ENCODE data around the gene SNX33.

SNX33 gene

DNA sequence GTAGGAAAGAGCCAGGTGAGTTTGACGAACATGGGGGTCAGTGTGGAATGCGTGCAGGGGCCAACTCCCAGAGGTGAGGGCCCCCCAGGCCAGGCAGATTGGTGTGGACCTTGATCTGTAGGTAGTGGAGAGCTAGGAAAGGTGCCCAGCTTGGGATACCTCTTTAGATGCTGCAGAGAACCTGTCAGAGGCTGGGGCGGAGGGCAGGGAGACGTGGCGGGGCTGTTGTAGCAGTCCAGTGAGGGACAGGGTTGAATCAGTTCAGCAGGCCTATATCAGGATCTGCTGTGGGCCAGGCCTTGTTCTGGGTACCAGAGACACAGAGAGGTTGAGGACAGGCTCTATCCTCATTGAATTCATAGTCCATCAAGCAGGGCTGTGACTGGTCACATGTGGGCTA, 8.6 kb downstream of the SNX33 start:
- Histone ChIP-seq H3K36me3 (ENCODE audit: insufficient read depth, low read length) (no peaks in the 10 kb centered on the region), H3K4me1 (ENCODE audit: insufficient read depth, low read length, poor library complexity, severe bottlenecking) (peaks cover 21% of the 10 kb centered on the region), H3K79me2 (ENCODE audit: insufficient read depth, low read length) (peaks cover 19% of the 10 kb centered on the region; the same call in 1 of the 2 replicates), H3K9me3 (ENCODE audit: insufficient read depth, low read depth, low read length) (no peaks in the 10 kb centered on the region), H3F3A (ENCODE audit: low read depth) (no peaks in the 10 kb centered on the region), H3K4me2 (ENCODE audit: low read depth, low read length, poor library complexity, severe bottlenecking) (no peak overlapping the region), H3K9me2 (replicated peaks; ENCODE audit: low read depth, low read length) (no peaks in the 10 kb centered on the region), H3K9ac (ENCODE audit: low read depth, low read length, poor library complexity, severe bottlenecking) (no peak overlapping the region), H3K27me3 (ENCODE audit: insufficient read depth, low read length, poor library complexity, severe bottlenecking) (no peaks in the 10 kb centered on the region), H4K20me1 (ENCODE audit: insufficient read depth, low read length, poor library complexity, severe bottlenecking) (no peaks in the 10 kb centered on the region), H2AFZ (ENCODE audit: low read length) (no peak overlapping the region), H3K4me3 (ENCODE audit: low read length, poor library complexity, severe bottlenecking) (no peak overlapping the region)
- TF ChIP-seq, protein P1, sequence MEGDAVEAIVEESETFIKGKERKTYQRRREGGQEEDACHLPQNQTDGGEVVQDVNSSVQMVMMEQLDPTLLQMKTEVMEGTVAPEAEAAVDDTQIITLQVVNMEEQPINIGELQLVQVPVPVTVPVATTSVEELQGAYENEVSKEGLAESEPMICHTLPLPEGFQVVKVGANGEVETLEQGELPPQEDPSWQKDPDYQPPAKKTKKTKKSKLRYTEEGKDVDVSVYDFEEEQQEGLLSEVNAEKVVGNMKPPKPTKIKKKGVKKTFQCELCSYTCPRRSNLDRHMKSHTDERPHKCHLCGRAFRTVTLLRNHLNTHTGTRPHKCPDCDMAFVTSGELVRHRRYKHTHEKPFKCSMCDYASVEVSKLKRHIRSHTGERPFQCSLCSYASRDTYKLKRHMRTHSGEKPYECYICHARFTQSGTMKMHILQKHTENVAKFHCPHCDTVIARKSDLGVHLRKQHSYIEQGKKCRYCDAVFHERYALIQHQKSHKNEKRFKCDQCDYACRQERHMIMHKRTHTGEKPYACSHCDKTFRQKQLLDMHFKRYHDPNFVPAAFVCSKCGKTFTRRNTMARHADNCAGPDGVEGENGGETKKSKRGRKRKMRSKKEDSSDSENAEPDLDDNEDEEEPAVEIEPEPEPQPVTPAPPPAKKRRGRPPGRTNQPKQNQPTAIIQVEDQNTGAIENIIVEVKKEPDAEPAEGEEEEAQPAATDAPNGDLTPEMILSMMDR (conservative IDR thresholded peaks at IDR 0.05; ENCODE audit: low read length): no peak

DNA sequence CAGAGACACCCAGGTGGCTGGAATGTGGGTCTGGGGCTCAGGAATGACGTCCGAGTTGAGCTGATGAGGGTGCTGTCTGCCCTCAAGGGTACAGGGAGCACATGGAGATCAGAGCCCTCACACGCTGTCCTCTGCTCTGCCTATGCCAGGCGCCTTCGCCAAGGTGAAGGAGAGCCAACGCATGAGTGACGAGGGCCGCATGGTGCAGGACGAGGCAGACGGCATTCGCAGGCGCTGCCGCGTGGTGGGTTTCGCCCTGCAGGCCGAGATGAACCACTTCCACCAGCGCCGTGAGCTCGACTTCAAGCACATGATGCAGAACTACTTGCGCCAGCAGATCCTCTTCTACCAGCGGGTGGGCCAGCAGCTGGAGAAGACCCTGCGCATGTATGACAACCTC, 9.1 kb downstream of the SNX33 start:
- Histone ChIP-seq H3K36me3 (ENCODE audit: insufficient read depth, low read length) (no peaks in the 10 kb centered on the region), H3K4me3 (ENCODE audit: low read length, poor library complexity, severe bottlenecking) (no peak overlapping the region), H4K20me1 (ENCODE audit: insufficient read depth, low read length, poor library complexity, severe bottlenecking) (no peaks in the 10 kb centered on the region), H3K27me3 (ENCODE audit: insufficient read depth, low read length, poor library complexity, severe bottlenecking) (no peaks in the 10 kb centered on the region), H3K9ac (ENCODE audit: low read depth, low read length, poor library complexity, severe bottlenecking) (no peak overlapping the region), H3K4me1 (ENCODE audit: insufficient read depth, low read length, poor library complexity, severe bottlenecking) (peaks cover 16% of the 10 kb centered on the region), H3K9me2 (replicated peaks; ENCODE audit: low read depth, low read length) (no peaks in the 10 kb centered on the region), H2AFZ (ENCODE audit: low read length) (no peak overlapping the region), H3F3A (ENCODE audit: low read depth) (no peaks in the 10 kb centered on the region), H3K79me2 (ENCODE audit: insufficient read depth, low read length) (peaks cover 19% of the 10 kb centered on the region; the same call in 1 of the 2 replicates), H3K4me2 (ENCODE audit: low read depth, low read length, poor library complexity, severe bottlenecking) (no peak overlapping the region), H3K9me3 (ENCODE audit: insufficient read depth, low read depth, low read length) (no peaks in the 10 kb centered on the region)
- TF ChIP-seq, protein P1 (conservative IDR thresholded peaks at IDR 0.05; ENCODE audit: low read length): no peak
- no peak for TF ChIP-seq EZH2phosphoT487 (IDR thresholded peaks at IDR 0.05; ENCODE audit: borderline replicate concordance)

DNA sequence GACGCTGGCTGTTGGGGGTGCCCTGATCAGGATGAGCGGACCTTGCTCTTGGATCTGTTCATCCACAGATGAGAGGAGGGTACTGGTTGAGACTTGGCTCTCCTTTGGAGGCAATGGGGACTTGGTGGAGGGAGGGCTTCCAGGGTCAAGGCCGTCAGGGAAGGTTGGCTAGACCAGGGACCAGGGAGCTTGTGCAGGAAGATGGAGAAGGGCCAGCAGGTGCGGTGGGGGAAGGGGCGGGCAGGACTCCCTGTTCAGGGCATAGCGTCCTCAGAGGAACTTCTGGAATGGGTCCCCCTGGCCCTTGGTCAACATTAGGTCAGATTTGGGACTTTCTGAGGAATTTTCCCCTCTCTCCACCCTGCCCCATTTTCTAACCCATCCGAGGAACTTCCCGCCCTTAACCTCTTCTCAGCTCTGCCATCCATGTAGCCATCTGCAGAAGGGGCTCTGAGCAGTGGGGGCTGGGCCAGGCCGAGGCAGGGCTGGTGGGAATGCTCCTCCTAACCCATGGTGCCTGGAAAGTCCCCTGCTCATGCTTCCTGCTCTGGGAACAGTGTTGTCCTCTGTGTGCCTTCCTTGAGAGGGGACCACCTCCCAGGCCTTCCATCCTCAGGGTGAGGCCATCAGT, 11.5 kb downstream of the SNX33 start:
- H3K9me2 ChIP-seq (replicated peaks; ENCODE audit: low read depth, low read length): no peaks in the 10 kb centered on the region
- TF ChIP-seq EZH2phosphoT487 (IDR thresholded peaks at IDR 0.05; ENCODE audit: borderline replicate concordance): no peak
- TF ChIP-seq, protein P1 (conservative IDR thresholded peaks at IDR 0.05; ENCODE audit: low read length): no peak
- no peaks in the 10 kb centered on the region for H3K27me3 ChIP-seq (ENCODE audit: insufficient read depth, low read length, poor library complexity, severe bottlenecking)
- no peaks in the 10 kb centered on the region for H3K36me3 ChIP-seq (ENCODE audit: insufficient read depth, low read length)
- H3F3A ChIP-seq (ENCODE audit: low read depth): no peaks in the 10 kb centered on the region
- no peak overlapping the region for H3K4me2 ChIP-seq (ENCODE audit: low read depth, low read length, poor library complexity, severe bottlenecking)
- H3K9me3 ChIP-seq (ENCODE audit: insufficient read depth, low read depth, low read length): no peaks in the 10 kb centered on the region
- no peak overlapping the region for H3K4me3 ChIP-seq (ENCODE audit: low read length, poor library complexity, severe bottlenecking)
- H3K4me1 ChIP-seq (ENCODE audit: insufficient read depth, low read length, poor library complexity, severe bottlenecking): peaks cover 6% of the 10 kb centered on the region
- no peaks in the 10 kb centered on the region for H4K20me1 ChIP-seq (ENCODE audit: insufficient read depth, low read length, poor library complexity, severe bottlenecking)
- H3K79me2 ChIP-seq (ENCODE audit: insufficient read depth, low read length): no peaks in the 10 kb centered on the region
- no peak overlapping the region for H2AFZ ChIP-seq (ENCODE audit: low read length)
- no peak overlapping the region for H3K9ac ChIP-seq (ENCODE audit: low read depth, low read length, poor library complexity, severe bottlenecking)

Data from Loucy (cell line).